GM12878 (cell line): ENCODE results near the gene AGAP3.

Source experiments
- POLR2AphosphoS5 ChIP-seq: IDR thresholded peaks from 2 replicates; pipeline ENCODE4 v1.6.1; 2011; ENCODE audit warnings: mild to moderate bottlenecking, low read length, inconsistent platforms
- USF1 ChIP-seq: IDR thresholded peaks from 2 replicates; pipeline ENCODE4 v1.6.1; 2011; ENCODE audit warnings: borderline replicate concordance, low read depth, mild to moderate bottlenecking, moderate library complexity, mixed read lengths, low read length; ENCODE audit not compliant: insufficient read depth; ENCODE audit errors: extremely low read length

GRCh38 chr7:151130741-151131157 lies 44.5 kb downstream of the AGAP3 start:
- TF ChIP-seq POLR2AphosphoS5, result no peak
- no peak for TF ChIP-seq USF1
